Measurements from ENCODE around the gene RSF1.

RSF1 gene

GRCh38 chr11:77748266-77748665, 72.3 kb downstream of the RSF1 start:
- H3K79me2 ChIP-seq (ENCODE audit: low read length), result peaks cover 11% of the 10 kb centered on the region; the same call in 1 of the 2 replicates
- H2AFZ ChIP-seq (ENCODE audit: low read depth, low read length), result no peak overlapping the region
- no peaks in the 10 kb centered on the region for H3K27me3 ChIP-seq (ENCODE audit: low read depth, low read length)
- no peak overlapping the region for H3K4me2 ChIP-seq (ENCODE audit: low read length)
- H3K9me3 ChIP-seq (ENCODE audit: insufficient read depth, low read length), result no peaks in the 10 kb centered on the region
- H3K36me3 ChIP-seq (replicated peaks; ENCODE audit: low read depth, low read length), result no peaks in the 10 kb centered on the region
- no peak for TF ChIP-seq EZH2phosphoT487 (IDR thresholded peaks at IDR 0.05; ENCODE audit: low read depth)
- no peak for TF ChIP-seq CTCF (IDR thresholded peaks at IDR 0.05; ENCODE audit: low read depth, low read length)
- H3K9ac ChIP-seq (ENCODE audit: low read length), result no peak overlapping the region
- no peaks in the 10 kb centered on the region for H3K4me1 ChIP-seq (ENCODE audit: low read length)
- no peak overlapping the region for H3K4me3 ChIP-seq (ENCODE audit: low read length)
- H4K20me1 ChIP-seq (ENCODE audit: insufficient read depth, low read length), result peaks cover 20% of the 10 kb centered on the region
- no peak overlapping the region for H3K27ac ChIP-seq (ENCODE audit: low read length)

GRCh38 chr11:77747381-77747969, 73.0 kb downstream of the RSF1 start:
- TF ChIP-seq CTCF (IDR thresholded peaks at IDR 0.05; ENCODE audit: low read depth, low read length) (no peak), EZH2phosphoT487 (IDR thresholded peaks at IDR 0.05; ENCODE audit: low read depth) (no peak)
- no peaks in the 10 kb centered on the region for H3K27me3 ChIP-seq (ENCODE audit: low read depth, low read length)
- H3K4me1 ChIP-seq (ENCODE audit: low read length), result no peaks in the 10 kb centered on the region
- H3K9me3 ChIP-seq (ENCODE audit: insufficient read depth, low read length), result no peaks in the 10 kb centered on the region
- H4K20me1 ChIP-seq (ENCODE audit: insufficient read depth, low read length), result peaks cover 16% of the 10 kb centered on the region
- H3K27ac ChIP-seq (ENCODE audit: low read length), result no peak overlapping the region
- H3K4me3 ChIP-seq (ENCODE audit: low read length), result no peak overlapping the region
- H3K79me2 ChIP-seq (ENCODE audit: low read length), result peaks cover 9% of the 10 kb centered on the region; the same call in 1 of the 2 replicates
- no peak overlapping the region for H3K9ac ChIP-seq (ENCODE audit: low read length)
- no peak overlapping the region for H3K4me2 ChIP-seq (ENCODE audit: low read length)
- H2AFZ ChIP-seq (ENCODE audit: low read depth, low read length), result no peak overlapping the region
- H3K36me3 ChIP-seq (replicated peaks; ENCODE audit: low read depth, low read length), result no peaks in the 10 kb centered on the region

- H3K27me3 ChIP-seq (ENCODE audit: low read depth, low read length), result no peaks in the 10 kb centered on the region
- H3K9ac ChIP-seq (ENCODE audit: low read length), result no peak overlapping the region
- no peak overlapping the region for H3K4me3 ChIP-seq (ENCODE audit: low read length)
- TF ChIP-seq EZH2phosphoT487 (IDR thresholded peaks at IDR 0.05; ENCODE audit: low read depth) (no peak), CTCF (IDR thresholded peaks at IDR 0.05; ENCODE audit: low read depth, low read length) (no peak)
- no peaks in the 10 kb centered on the region for H3K9me3 ChIP-seq (ENCODE audit: insufficient read depth, low read length)
- no peak overlapping the region for H3K27ac ChIP-seq (ENCODE audit: low read length)
- no peaks in the 10 kb centered on the region for H4K20me1 ChIP-seq (ENCODE audit: insufficient read depth, low read length)
- H3K4me2 ChIP-seq (ENCODE audit: low read length), result no peak overlapping the region
- no peak overlapping the region for H2AFZ ChIP-seq (ENCODE audit: low read depth, low read length)
- no peaks in the 10 kb centered on the region for H3K4me1 ChIP-seq (ENCODE audit: low read length)
- no peaks in the 10 kb centered on the region for H3K79me2 ChIP-seq (ENCODE audit: low read length)
- H3K36me3 ChIP-seq (replicated peaks; ENCODE audit: low read depth, low read length), result peaks cover 24% of the 10 kb centered on the region
These were observed 84.0 kb downstream of the RSF1 start for GRCh38 chr11:77736473-77736872.

GRCh38 chr11:77734890-77735289, 85.6 kb downstream of the RSF1 start:
- TF ChIP-seq EZH2phosphoT487 (IDR thresholded peaks at IDR 0.05; ENCODE audit: low read depth) (no peak), CTCF (IDR thresholded peaks at IDR 0.05; ENCODE audit: low read depth, low read length) (no peak)
- Histone ChIP-seq H3K27ac (ENCODE audit: low read length) (no peak overlapping the region), H3K9me3 (ENCODE audit: insufficient read depth, low read length) (0 out of 2 replicates have a peak, but pooled peaks cover 6% of the 10 kb centered on the region), H3K27me3 (ENCODE audit: low read depth, low read length) (no peaks in the 10 kb centered on the region), H3K9ac (ENCODE audit: low read length) (no peak overlapping the region), H3K4me3 (ENCODE audit: low read length) (no peak overlapping the region), H3K4me2 (ENCODE audit: low read length) (no peak overlapping the region), H3K36me3 (replicated peaks; ENCODE audit: low read depth, low read length) (peaks cover 23% of the 10 kb centered on the region), H3K4me1 (ENCODE audit: low read length) (no peaks in the 10 kb centered on the region), H4K20me1 (ENCODE audit: insufficient read depth, low read length) (no peaks in the 10 kb centered on the region), H2AFZ (ENCODE audit: low read depth, low read length) (no peak overlapping the region), H3K79me2 (ENCODE audit: low read length) (no peaks in the 10 kb centered on the region)

Measured in OCI-LY3 (cell line).